Measurements from ENCODE around the gene GOLPH3. TPM values are rescaled to one million over a fixed set of nuclear protein-coding genes. Genes with fewer than 3 reads are reported as not detected.
A peak's percentile ranks its signal among the peaks of the same experiment; 100 is the strongest.

GOLPH3 gene
- total RNA-seq, 1 donor = 86.4 TPM

GRCh38 chr5:32076699-32077695 lies 97.1 kb downstream of the GOLPH3 start:
- TF ChIP-seq CTCF (IDR thresholded peaks at IDR 0.05; ENCODE audit: insufficient read depth, low read depth, low read length) = peak; percentile 78
- DNase-seq (ENCODE audit: low read depth) = peak; percentile 61
- no peak overlapping the region for H3K4me3 ChIP-seq (ENCODE audit: low read depth, low read length)

Small RNA genes lying within 50 kb of the gene (small RNA-seq; reads per million reads assigned to genes)
- gene RF00019 = not detected

Other genes with a start within 250 kb of the GOLPH3 start
- 17.1 and 19.9 TPM in 2 replicates for gene MTMR12, start 138.6 kb upstream of the GOLPH3 start, total RNA-seq

All from fibroblast of villous mesenchyme (primary cell).